ENCODE measurements around the gene FBXL17. TPM values are rescaled to one million over a fixed set of nuclear protein-coding genes. Genes with fewer than 3 reads are reported as not detected.

The FBXL17 gene
- total RNA-seq, 1 experiment from 2014 or later: 3.5 TPM

GRCh38 chr5:107885601-107886000 lies 496.3 kb downstream of the FBXL17 start (continued):
- TF ChIP-seq, protein P1, sequence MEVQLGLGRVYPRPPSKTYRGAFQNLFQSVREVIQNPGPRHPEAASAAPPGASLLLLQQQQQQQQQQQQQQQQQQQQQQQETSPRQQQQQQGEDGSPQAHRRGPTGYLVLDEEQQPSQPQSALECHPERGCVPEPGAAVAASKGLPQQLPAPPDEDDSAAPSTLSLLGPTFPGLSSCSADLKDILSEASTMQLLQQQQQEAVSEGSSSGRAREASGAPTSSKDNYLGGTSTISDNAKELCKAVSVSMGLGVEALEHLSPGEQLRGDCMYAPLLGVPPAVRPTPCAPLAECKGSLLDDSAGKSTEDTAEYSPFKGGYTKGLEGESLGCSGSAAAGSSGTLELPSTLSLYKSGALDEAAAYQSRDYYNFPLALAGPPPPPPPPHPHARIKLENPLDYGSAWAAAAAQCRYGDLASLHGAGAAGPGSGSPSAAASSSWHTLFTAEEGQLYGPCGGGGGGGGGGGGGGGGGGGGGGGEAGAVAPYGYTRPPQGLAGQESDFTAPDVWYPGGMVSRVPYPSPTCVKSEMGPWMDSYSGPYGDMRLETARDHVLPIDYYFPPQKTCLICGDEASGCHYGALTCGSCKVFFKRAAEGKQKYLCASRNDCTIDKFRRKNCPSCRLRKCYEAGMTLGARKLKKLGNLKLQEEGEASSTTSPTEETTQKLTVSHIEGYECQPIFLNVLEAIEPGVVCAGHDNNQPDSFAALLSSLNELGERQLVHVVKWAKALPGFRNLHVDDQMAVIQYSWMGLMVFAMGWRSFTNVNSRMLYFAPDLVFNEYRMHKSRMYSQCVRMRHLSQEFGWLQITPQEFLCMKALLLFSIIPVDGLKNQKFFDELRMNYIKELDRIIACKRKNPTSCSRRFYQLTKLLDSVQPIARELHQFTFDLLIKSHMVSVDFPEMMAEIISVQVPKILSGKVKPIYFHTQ (CRISPR knock-in tag; IDR thresholded peaks at IDR 0.05): no peak
- TF ChIP-seq FOXP1 (CRISPR knock-in tag; IDR thresholded peaks at IDR 0.05; ENCODE audit: borderline replicate concordance) (no peak), ZNF396 (CRISPR knock-in tag; IDR thresholded peaks at IDR 0.05; ENCODE audit: borderline replicate concordance) (no peak), ETV6 (CRISPR knock-in tag; IDR thresholded peaks at IDR 0.05) (no peak), MAX (CRISPR knock-in tag; IDR thresholded peaks at IDR 0.05) (no peak), ZNF121 (CRISPR knock-in tag; IDR thresholded peaks at IDR 0.05) (no peak), AFF4 (CRISPR knock-in tag; IDR thresholded peaks at IDR 0.05; ENCODE audit: borderline replicate concordance) (no peak), ESRRA (CRISPR knock-in tag; IDR thresholded peaks at IDR 0.05; ENCODE audit: borderline replicate concordance) (no peak), E2F4 (CRISPR knock-in tag; IDR thresholded peaks at IDR 0.05; ENCODE audit: borderline replicate concordance, low read depth) (no peak), E2F5 (CRISPR knock-in tag; IDR thresholded peaks at IDR 0.05) (no peak)
- TF ChIP-seq, protein P2, sequence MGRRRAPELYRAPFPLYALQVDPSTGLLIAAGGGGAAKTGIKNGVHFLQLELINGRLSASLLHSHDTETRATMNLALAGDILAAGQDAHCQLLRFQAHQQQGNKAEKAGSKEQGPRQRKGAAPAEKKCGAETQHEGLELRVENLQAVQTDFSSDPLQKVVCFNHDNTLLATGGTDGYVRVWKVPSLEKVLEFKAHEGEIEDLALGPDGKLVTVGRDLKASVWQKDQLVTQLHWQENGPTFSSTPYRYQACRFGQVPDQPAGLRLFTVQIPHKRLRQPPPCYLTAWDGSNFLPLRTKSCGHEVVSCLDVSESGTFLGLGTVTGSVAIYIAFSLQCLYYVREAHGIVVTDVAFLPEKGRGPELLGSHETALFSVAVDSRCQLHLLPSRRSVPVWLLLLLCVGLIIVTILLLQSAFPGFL (CRISPR knock-in tag; IDR thresholded peaks at IDR 0.05; ENCODE audit: borderline replicate concordance): no peak

DNA sequence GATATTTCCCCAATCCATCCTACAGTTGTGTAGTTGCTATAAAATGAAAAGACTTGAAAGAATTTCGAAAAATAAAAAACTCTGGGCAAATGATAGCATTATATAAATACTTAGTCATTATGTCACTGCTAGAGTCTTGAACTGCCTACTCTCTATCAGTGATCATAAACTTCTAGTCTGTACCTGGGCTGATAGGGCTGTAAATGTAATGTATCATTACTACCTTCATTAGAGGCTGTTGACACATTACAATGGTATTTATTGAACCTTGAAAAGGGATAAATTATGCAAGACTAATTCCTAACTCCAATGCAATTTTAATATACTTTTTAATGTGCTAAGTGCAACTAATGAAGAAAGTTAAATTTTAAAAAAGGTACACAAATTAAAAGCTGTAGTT lies 497.0 kb downstream of the FBXL17 start:
- no peaks in the 10 kb centered on the region; the same call in 1 of the 2 replicates for H3K27me3 Mint-ChIP-seq (ENCODE audit: low read depth)
- TF ChIP-seq ZNF396 (CRISPR knock-in tag; IDR thresholded peaks at IDR 0.05; ENCODE audit: borderline replicate concordance) (no peak), ZNF423 (CRISPR knock-in tag; IDR thresholded peaks at IDR 0.05) (no peak), SP1 (CRISPR knock-in tag; conservative IDR thresholded peaks at IDR 0.05) (no peak), ZNF138 (CRISPR knock-in tag; conservative IDR thresholded peaks at IDR 0.05) (no peak), ZNF219 (CRISPR knock-in tag; IDR thresholded peaks at IDR 0.05; ENCODE audit: borderline replicate concordance) (no peak), ZNF671 (CRISPR knock-in tag; IDR thresholded peaks at IDR 0.05) (no peak)
- TF ChIP-seq, protein P3, sequence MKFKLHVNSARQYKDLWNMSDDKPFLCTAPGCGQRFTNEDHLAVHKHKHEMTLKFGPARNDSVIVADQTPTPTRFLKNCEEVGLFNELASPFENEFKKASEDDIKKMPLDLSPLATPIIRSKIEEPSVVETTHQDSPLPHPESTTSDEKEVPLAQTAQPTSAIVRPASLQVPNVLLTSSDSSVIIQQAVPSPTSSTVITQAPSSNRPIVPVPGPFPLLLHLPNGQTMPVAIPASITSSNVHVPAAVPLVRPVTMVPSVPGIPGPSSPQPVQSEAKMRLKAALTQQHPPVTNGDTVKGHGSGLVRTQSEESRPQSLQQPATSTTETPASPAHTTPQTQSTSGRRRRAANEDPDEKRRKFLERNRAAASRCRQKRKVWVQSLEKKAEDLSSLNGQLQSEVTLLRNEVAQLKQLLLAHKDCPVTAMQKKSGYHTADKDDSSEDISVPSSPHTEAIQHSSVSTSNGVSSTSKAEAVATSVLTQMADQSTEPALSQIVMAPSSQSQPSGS (CRISPR knock-in tag; IDR thresholded peaks at IDR 0.05; ENCODE audit: borderline replicate concordance, low read depth): no peak
- TF ChIP-seq, protein P4, sequence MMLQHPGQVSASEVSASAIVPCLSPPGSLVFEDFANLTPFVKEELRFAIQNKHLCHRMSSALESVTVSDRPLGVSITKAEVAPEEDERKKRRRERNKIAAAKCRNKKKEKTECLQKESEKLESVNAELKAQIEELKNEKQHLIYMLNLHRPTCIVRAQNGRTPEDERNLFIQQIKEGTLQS (CRISPR knock-in tag; conservative IDR thresholded peaks at IDR 0.05): no peak

More for the DNA sequence above, 497.0 kb downstream of the FBXL17 start:
- CTCF ChIA-PET: no interaction called here
- Mint-ChIP-seq H3K9me3 (no peaks in the 10 kb centered on the region), H3K4me1 (no peaks in the 10 kb centered on the region), H3K36me3 (no peaks in the 10 kb centered on the region), H3K4me3 (no peak overlapping the region), H3K27ac (no peak overlapping the region)
- POLR2A ChIA-PET: no interaction called here
- DNase-seq (ENCODE audit: low spot score) (no peak), ATAC-seq (no peak)

All from WTC11 (cell line).